BJ (cell line): ENCODE results near the gene CD96. TPM values are rescaled to one million over a fixed set of nuclear protein-coding genes. Genes with fewer than 3 reads are reported as not detected.

Source experiments
- CTCF ChIA-PET: fragments of 350-600 bp; formaldehyde crosslinking; extraction: SDS; loops from one replicate; lab custom pipeline; 2021; ENCODE audit warnings: antibody characterized with exemption, inconsistent platforms; lab: Yijun Ruan, JAX
- POLR2A ChIA-PET: fragments of 300-600 bp; sonication (Branson Sonifier 250); formaldehyde crosslinking; extraction: SDS; loops from one replicate; lab custom pipeline; 2021; ENCODE audit warnings: antibody characterized with exemption; lab: Charles Lee
- DNase-seq: peaks from one replicate; pipeline ENCODE4 v3.0.0-alpha.2; 2011; ENCODE audit warnings: low read depth
- H3K27me3 ChIP-seq: 2 replicates; pipeline ENCODE4 v1.6.0; 2011; ENCODE audit warnings: low read length; ENCODE audit not compliant: control insufficient read depth, insufficient read depth
- H3K36me3 ChIP-seq: 2 replicates; pipeline ENCODE4 v1.5.1; 2011; ENCODE audit warnings: low read length; ENCODE audit not compliant: control insufficient read depth, insufficient read depth
- H3K4me3 ChIP-seq: 2 replicates; pipeline ENCODE4 v1.5.1; 2011; ENCODE audit warnings: low read depth, mild to moderate bottlenecking, control low read depth, low read length
- polyA plus RNA-seq: library from polyadenylated mRNA; depleted of rRNA; stranded (reverse); fragments of >200 nt; gene quantifications from 2 replicates; pipeline ENCODE4 v1.2.3, GENCODE V29; 2011
- TF ChIP-seq, protein P1 (sequence below): IDR thresholded peaks from 2 replicates; pipeline ENCODE4 v1.5.1; 2011; ENCODE audit warnings: low read depth, mild to moderate bottlenecking, control low read depth, inconsistent platforms, low read length, moderate library complexity; ENCODE audit not compliant: insufficient read depth

The CD96 gene
- polyA plus RNA-seq, 1 experiment = 0.06 TPM

DNA sequence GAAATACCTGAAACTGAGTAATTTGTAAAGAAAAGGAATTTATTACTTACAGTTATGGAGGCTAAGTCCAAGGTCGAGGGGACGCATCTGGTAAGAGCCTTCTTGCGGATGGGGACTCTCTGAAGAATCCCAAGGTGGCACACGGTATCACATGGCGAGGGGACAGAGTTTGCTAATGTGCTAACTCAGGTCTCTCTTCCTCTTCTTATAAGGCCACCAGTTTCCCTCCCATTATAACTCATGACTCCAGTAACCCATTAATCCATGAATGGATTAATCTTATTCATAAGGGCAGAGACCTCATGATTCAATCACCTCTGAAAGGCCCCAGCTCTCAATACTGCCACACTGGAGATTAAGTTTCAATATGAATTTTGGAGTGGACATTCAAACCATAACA is 37.5 kb downstream of the CD96 start:
- POLR2A ChIA-PET = no interaction called here
- DNase-seq = no peak
- CTCF ChIA-PET = interaction anchor here (0.7 to 6.8 kb wide), 6 partner anchors 38 to 137 kb away, joined by 3 to 72 read pairs (median 28); no protein-coding TSS in a partner anchor
- no peaks in the 10 kb centered on the region for H3K36me3 ChIP-seq
- TF ChIP-seq, protein P1, sequence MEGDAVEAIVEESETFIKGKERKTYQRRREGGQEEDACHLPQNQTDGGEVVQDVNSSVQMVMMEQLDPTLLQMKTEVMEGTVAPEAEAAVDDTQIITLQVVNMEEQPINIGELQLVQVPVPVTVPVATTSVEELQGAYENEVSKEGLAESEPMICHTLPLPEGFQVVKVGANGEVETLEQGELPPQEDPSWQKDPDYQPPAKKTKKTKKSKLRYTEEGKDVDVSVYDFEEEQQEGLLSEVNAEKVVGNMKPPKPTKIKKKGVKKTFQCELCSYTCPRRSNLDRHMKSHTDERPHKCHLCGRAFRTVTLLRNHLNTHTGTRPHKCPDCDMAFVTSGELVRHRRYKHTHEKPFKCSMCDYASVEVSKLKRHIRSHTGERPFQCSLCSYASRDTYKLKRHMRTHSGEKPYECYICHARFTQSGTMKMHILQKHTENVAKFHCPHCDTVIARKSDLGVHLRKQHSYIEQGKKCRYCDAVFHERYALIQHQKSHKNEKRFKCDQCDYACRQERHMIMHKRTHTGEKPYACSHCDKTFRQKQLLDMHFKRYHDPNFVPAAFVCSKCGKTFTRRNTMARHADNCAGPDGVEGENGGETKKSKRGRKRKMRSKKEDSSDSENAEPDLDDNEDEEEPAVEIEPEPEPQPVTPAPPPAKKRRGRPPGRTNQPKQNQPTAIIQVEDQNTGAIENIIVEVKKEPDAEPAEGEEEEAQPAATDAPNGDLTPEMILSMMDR = no peak
- no peaks in the 10 kb centered on the region for H3K27me3 ChIP-seq
- H3K4me3 ChIP-seq = no peak overlapping the region

DNA sequence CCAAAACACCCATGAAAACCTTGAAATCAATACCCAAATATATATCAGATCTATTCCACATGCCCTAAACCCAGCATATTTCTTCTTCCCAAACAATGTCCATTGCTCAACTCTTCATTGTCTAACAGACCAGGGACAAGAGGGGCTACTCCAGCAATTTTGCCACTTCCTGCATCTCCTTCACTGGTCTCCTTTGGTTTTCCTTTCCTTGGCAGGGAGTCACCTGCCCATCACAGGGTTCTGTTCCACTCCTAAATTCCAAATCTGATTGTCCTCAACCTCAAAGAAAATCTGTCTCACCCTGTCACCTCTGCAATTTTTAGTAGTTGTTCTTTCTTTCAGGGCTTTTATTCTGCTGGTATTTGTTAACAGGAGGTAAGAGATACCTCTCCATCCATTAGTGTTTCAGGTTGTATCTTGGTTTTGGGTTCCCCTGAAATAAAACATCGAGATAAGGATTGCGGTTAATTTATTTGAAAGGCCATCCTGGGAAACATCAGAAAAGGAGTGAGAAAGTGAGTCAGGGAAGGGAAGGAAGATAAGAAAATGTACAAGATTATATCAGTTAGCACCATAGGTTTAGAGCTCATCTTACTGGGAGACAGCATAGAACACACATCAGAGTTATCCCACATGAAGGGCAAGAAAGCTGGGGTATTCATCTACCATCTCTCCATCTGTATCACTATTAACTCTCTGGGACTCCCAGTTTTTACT is 39.6 kb downstream of the CD96 start:
- ChIA-PET POLR2A (no interaction called here), CTCF (interaction anchor here (0.8 to 1.4 kb wide), 3 partner anchors 12 to 136 kb away, joined by 3 to 6 read pairs (median 3); no protein-coding TSS in a partner anchor)
- no peaks in the 10 kb centered on the region for H3K27me3 ChIP-seq
- TF ChIP-seq, protein P1 = no peak
- H3K4me3 ChIP-seq = no peak overlapping the region
- no peak for DNase-seq
- H3K36me3 ChIP-seq = no peaks in the 10 kb centered on the region

DNA sequence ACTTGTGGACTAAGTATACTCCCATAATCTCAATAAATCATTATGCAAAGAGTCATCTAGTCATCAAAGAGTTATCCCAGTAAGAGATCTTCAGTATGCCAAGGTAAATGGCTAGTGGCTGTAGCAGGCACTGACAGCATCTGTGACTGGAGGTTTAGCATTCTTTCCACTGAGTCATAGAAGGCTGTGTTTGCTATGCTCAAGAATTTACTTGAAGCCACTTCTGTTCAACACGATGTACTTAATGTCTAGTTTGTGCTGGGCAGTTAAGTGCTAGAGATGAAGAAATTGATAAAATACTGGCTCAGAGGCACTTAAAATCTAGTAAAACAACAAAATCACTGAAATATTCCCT is 40.1 kb downstream of the CD96 start:
- DNase-seq = peak; percentile 83
- Histone ChIP-seq H3K4me3 (no peak overlapping the region), H3K27me3 (no peaks in the 10 kb centered on the region), H3K36me3 (no peaks in the 10 kb centered on the region)
- POLR2A ChIA-PET = no interaction called here
- CTCF ChIA-PET = interaction anchor here (1.0 kb wide), 1 partner anchor 135 kb away, joined by 6 read pairs; no protein-coding TSS in a partner anchor
- TF ChIP-seq, protein P1 = 0 out of 2 replicates have a peak, but pooled peaks have one; percentile 2

DNA sequence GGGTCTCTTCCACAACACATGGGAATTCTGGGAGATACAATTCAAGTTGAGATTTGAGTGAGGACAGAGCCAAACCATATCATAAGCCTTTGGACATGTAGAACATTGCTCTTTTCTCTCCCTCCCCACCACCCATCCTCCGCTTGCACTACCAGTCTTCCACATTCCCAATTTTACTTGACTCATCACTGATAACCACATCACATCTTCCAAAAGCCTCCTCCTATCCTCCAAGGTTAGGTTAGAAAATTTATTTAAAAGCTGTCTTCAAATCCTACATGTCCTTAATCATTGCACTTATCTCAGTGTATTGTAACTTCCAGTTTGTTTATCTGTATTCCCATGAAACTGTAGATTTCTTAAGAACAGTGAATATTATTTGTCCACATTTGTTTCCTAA is 42.7 kb downstream of the CD96 start:
- ChIA-PET CTCF (no interaction called here), POLR2A (no interaction called here)
- Histone ChIP-seq H3K36me3 (no peaks in the 10 kb centered on the region), H3K27me3 (no peaks in the 10 kb centered on the region), H3K4me3 (no peak overlapping the region)
- no peak for DNase-seq
- TF ChIP-seq, protein P1 = no peak

DNA sequence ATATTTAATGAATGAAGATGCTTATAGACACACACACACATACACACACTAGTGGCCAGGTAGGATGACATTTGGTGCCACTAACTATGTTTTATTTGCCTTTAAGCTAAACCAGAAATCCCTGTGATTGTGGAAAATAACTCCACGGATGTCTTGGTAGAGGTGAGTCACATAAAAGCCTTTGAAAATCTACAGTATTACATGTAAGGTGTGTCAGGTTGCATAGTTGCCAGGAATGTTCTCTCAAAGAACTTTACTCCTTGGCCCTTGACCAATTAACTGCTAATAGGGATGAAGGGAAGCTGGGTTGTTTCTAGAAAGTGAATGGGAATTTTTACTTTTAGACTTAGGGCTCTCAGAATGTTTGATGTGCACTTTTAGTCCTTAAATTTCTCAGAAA is 43.2 kb downstream of the CD96 start:
- CTCF ChIA-PET = interaction anchor here (0.6 to 1.1 kb wide), 2 partner anchors 17 to 622 kb away, joined by 3 read pairs; no protein-coding TSS in a partner anchor
- Histone ChIP-seq H3K4me3 (no peak overlapping the region), H3K27me3 (no peaks in the 10 kb centered on the region), H3K36me3 (no peaks in the 10 kb centered on the region)
- TF ChIP-seq, protein P1 = no peak
- POLR2A ChIA-PET = no interaction called here
- no peak for DNase-seq
